GM21723 (cell line): ENCODE results near the gene DRAP1.

Experiments used
- ATAC-seq: cut with Tn5 transposase; IDR thresholded peaks from one replicate; pipeline ENCODE4 v1.9.1; 2021; ENCODE audit warnings: mild to moderate bottlenecking, moderate library complexity; ENCODE audit not compliant: unreplicated experiment

Gene DRAP1

GRCh38 chr11:65903715-65904114, 15.5 kb upstream of the DRAP1 start:
- ATAC-seq: no peak

DNA sequence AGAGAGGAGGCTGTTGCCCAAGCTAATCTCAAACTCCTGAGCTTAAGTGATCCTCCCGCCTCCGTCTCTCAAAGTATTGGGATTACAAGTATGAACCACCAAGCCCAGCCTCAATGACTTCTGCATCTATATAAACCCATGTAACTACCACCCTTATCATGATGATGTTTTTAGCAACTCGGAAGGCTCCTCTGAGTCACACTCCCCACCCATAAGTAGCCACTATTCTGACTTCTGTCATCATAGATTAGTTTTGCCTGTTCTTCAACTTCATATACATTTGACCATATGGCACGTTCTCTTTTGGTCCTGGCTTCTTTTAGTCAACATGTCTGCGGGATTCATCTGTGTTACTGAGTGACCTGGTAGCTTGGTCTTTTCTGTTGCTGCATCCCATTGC, 12.6 kb upstream of the DRAP1 start:
- no peak for ATAC-seq

DNA sequence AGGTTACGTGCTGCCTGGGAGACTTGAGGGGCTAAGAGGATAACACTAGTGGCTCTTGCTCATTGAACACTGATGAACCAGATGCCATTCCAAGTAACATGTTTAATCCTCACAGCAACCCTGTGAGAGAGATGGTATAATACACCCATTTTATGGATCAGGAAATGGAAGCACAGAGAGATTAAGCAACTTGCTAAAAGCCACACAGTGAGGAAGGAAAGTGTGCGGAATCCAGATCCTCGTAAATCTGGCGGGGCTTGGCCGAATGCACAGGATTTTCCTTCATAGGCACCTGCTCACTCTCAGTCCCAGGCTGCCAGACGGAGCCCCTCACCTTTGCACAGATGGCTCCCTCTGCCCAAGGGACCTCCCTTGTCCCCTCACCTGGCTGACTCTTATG, 11.3 kb upstream of the DRAP1 start:
- no peak for ATAC-seq

DNA sequence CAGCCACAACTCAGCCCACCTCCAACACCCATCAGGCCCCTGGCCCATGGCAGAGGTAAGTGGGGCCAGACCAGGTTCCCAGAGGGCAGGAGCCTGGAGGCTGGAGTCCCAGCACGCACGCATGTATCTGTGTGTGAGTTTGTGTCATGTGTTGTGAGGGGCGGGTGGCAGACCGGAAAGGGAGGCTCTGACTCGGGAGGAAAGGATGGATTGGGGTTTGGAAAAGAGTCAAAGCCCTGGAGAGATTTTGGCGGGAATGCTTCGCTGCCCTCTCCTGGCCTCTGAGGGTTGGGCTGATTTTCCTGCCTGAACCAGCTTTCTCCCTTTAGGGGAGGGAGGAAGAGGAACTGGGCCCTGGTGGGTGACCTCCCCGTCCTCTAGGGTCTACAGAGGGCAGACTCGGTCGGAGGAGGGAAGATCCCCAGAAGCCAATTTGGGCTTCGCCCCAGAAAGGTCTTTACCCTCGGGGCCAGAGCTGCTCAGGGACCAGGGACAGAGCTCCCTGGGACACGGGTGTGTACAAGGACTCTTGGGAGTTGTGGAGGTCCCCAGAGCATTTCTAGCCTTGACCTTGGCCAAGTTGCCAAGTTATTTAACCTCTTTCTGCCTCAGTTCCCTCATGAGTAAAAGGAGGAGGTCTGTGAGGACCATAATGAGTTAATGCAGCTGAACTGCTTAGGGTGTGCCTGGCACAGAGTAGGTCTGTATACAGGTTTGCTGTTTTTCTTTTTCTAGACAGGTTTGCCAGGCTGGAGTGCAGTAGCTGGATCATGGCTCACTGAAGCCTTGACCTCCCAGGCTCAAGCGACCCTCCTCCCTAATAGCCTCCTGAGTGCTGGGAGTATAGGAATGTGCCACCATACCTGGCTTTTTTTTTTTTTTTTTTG, 7.3 kb upstream of the DRAP1 start:
- no peak for ATAC-seq

DNA sequence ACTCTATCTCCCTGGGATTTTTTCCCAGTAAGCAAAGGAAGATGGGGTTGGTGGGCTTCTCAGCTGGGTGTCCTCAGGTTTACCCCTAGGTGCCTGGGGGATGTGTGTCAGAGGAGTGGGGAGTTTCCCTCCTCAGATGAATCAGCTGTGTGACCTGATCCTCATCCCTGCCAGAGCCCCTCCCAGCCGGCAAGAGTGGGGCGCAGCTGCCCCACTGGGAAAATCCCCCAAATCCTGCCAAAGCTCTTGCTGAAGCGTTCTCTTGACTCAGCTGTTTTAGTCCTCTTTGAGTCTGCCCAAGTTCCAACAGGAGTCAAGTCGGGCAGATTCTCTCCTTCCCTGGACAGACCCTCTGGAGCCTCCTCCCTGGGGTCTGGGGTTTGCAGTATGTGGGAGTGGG, 6.4 kb upstream of the DRAP1 start:
- no peak for ATAC-seq

- ATAC-seq: no peak
Measured at GRCh38 chr11:65915101-65915820, 4.0 kb upstream of the DRAP1 start.

DNA sequence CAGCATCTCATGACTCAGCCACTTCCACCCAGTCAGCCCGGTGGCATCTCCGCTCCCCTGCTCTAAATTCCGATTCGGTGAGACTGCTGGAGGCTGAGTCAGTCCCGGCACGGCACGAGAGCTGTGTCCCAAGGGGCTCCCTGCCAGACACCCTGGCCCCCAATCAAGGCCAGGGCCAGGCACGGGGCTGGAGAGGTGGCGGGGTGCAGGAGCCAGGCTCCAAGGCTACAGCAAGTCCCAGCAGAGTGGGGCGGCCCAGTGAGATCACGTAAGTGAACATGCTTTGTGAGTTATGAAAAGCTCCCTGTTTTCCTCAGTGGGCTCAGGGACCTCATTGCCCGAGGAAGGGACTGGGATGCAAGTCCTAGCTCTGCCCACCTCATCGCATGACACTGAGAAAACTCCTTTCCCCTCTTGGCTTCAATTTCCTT, 3.4 kb upstream of the DRAP1 start:
- no peak for ATAC-seq

DNA sequence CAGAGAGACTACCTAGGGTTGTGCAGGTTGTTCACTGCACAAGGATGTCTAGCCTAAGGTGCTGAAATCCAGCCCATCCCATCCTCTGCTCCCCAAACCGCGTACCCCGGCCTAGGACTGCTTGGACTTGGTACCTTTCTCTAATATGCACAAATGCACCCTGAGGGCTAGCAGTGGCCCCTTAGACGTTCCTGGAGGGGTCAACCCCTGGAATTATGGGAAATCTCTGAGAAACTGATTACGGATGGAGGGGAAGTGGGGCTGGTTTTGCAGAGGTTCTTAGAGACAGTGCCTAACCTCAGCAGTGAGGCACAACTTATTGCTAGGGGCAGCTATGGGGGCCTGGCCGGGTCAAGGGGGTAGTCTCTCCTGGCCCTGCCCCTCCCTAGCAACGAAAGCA, 2.8 kb upstream of the DRAP1 start:
- ATAC-seq: no peak

DNA sequence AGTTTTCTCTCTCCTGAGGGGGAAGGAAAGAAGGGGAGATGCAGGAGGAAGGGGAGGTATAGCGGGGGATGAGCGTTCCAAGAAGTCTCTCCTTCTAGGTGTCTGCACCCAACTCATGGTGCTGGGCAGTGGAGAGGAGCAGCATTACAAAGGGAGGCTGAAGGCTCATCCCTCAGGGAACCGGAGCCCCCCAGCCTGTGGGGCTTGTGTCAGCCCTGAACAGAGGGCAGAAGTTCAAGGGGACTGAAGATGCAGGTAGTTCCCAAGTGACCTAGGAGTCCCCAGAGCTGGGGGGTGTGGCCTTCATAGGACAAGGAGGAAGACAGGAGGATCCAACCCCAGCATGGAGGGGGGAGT, 2.2 kb upstream of the DRAP1 start:
- ATAC-seq: no peak

DNA sequence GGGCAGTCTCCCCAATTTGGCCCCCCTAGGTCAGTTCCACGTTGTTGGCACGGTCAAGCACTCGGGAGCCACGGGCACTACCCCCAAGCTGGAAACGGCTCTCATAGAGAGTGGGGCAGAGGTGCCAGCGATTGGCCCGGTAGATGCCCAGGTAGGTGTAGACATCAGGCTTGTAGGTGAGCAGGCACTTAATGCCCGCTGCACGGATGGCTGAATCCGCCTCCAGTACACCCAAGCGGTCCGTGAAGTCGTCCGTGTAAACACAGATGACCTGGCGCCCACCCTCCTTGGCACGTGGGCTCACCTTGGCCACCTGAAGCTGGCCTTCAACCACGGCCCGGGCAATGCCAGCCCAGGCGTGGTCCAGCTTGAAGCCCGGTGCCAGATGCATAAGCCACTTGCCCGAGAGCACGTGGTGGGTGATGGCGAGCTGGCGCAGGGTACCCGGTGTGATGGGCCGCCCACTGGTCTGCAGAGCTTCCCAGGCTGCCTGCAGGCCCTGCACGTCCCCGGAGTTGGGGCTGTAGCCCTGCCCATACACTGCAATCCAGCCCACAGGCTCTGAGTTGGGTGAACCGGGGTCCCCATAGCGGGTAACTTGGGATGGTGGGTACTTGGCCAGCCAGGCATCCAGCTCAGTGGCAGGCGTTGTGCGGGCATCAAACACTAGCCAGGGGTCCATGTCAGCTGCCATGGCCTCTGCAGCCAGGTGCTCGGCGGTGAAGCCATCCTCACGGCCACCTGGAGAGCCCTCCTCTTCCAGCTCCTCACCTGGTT, 1.6 kb upstream of the DRAP1 start:
- no peak for ATAC-seq

- ATAC-seq: peak; percentile 58
Measured at GRCh38 chr11:65918211-65919140, 750 bp upstream of the DRAP1 start, which contains the start of gene C11orf68. Gene C11orf68, minus strand, starts transcription at chr11:65919062. Its CDS starts 31 bp downstream, at chr11:65919031.

DNA sequence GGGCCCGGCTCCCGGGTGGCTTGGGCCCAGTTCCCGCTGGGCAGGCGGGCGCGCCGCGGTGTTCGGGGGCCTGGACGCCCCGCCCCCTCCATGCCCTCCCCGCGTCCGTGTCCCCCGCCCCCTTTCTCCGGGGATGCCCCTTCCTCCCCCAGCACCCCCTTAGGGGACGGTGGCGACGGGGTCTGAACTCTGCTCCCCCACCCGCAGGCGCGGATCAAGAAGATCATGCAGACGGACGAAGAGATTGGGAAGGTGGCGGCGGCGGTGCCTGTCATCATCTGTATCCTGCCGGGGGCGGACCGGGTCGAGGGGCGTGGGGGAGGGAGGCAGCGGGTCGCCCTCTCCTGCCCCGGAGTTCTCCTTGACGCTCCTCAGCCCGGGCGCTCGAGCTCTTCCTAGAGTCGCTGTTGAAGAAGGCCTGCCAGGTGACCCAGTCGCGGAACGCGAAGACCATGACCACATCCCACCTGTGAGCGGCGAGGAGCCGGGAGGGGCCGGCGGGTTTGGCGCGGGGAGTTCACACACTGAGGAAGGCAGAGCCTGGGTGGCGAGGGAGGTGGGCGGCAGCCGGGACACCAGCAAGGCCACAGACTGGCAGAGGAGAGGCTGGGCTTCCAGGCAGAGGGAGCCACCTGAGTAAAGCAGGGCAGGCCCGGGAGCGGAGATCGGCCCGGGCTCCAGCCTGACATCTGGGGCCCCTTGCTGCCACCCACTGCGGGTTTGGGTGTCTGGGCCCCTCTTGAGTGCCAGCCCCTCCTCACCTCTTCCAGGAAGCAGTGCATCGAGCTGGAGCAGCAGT, 546 bp downstream of the DRAP1 start:
- ATAC-seq: peak; percentile 40

DNA sequence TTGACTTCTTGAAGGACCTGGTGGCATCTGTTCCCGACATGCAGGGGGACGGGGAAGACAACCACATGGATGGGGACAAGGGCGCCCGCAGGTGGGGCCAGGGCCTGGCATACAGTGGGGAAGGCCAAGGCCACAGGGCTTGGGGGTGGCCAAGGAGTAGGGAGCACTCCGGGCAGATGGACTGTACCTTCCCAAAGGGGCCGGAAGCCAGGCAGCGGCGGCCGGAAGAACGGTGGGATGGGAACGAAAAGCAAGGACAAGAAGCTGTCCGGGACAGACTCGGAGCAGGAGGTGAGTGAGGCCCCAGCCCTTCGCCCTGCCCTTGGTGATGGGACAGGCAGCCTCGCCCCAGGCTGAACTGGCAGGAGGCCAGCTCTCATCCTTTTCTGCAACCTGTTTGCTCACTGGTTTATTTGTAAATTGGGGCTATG, 1.2 kb downstream of the DRAP1 start:
- ATAC-seq: no peak

DNA sequence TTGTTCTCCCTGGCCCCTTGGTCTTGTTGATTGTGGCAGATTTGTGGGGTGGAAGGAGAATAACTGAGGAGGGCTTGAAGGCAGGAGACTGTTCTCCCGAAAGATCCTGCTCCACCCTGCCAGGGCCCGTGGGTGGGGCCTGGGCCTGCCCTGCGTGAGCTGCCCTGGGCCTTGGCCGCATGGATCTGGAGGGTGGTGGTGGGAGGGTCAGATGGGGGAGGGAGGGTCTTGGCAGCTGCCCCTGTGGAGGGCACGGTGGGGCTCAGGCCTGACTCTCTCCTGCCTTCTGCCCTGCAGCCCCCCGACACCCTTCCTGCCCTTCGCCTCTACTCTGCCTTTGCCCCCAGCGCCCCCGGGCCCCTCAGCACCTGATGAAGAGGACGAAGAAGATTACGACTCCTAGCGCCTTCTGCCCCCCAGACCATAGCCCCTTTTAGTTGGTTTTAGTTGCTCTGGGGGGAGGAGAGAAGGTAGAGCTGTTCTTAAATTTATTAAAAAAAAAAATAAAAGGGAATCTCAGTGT, 1.9 kb downstream of the DRAP1 start:
- ATAC-seq: no peak

- ATAC-seq: no peak
Measured at GRCh38 chr11:65921876-65922275, 2.6 kb downstream of the DRAP1 start.

DNA sequence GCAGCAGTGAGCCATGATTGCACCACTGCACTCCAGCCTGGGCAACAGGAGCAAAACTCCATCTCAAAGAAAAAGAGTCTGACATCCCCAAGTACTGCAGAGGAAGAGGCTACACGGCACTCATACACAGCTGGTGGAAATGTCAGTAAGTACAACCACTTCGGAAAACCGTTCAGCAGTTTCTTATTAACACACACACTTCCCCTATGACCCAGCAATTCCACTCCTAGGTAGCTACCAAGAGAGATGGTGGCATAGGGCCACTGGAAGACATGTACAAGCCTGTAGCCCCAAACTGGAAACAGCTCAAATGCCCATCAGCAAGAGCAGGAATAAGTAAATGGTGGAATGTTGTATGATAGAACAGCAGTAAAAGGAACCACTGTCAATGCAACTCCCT, 3.3 kb downstream of the DRAP1 start:
- no peak for ATAC-seq

DNA sequence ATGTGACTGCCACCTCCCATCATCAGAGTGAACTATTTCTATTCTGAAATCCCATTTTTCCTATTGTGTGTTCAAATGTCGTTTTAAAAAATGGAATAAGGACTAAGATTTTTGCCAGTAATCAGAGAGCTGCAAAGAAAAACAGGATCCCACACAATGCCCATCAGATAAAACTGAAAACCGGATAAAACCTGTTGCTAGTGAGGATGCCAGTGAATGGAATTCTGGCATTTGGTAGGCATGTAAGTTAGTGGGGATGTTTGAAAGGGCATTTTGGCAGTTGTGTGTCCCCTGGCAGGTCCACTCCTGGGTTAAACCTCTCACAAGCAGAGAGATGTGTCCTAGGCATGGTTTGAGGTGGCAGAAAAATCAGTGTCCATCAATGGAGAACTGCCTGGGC, 6.2 kb downstream of the DRAP1 start:
- no peak for ATAC-seq

GRCh38 chr11:65927904-65928397, 8.7 kb downstream of the DRAP1 start:
- peak; percentile 67 for ATAC-seq

- ATAC-seq: no peak
Measured at GRCh38 chr11:65928667-65929066, 9.4 kb downstream of the DRAP1 start.
